ENCODE data around the gene OAF.

OAF gene

DNA sequence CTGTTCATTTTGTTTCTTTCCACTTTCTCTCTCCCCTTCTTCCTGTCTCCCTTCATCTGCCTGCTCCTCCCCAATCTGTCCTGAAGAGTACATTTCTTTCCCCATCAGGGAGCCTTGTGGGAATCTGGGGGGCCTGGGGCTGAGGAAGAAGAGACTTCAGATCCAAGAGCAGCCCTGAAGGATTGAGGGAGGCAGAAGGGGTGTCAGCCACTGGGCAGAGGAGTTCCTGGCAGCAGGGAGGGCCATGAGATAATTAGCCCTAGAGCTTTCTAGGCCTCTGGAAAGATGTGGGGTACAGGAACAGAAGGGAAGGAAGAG, 24.4 kb upstream of the OAF start:
- TF ChIP-seq, protein P1, sequence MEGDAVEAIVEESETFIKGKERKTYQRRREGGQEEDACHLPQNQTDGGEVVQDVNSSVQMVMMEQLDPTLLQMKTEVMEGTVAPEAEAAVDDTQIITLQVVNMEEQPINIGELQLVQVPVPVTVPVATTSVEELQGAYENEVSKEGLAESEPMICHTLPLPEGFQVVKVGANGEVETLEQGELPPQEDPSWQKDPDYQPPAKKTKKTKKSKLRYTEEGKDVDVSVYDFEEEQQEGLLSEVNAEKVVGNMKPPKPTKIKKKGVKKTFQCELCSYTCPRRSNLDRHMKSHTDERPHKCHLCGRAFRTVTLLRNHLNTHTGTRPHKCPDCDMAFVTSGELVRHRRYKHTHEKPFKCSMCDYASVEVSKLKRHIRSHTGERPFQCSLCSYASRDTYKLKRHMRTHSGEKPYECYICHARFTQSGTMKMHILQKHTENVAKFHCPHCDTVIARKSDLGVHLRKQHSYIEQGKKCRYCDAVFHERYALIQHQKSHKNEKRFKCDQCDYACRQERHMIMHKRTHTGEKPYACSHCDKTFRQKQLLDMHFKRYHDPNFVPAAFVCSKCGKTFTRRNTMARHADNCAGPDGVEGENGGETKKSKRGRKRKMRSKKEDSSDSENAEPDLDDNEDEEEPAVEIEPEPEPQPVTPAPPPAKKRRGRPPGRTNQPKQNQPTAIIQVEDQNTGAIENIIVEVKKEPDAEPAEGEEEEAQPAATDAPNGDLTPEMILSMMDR (IDR thresholded peaks at IDR 0.05; ENCODE audit: insufficient read depth, low read length, poor library complexity, severe bottlenecking), result no peak
- H3K27me3 ChIP-seq (replicated peaks; ENCODE audit: control insufficient read depth, insufficient read depth, low read length), result peaks cover 4% of the 10 kb centered on the region; the same call in 1 of the 2 replicates
- H3K4me3 ChIP-seq (replicated peaks; ENCODE audit: low read depth, low read length), result no peak overlapping the region
- H3K36me3 ChIP-seq (ENCODE audit: control insufficient read depth, insufficient read depth, low read length), result no peaks in the 10 kb centered on the region
- no peak for DNase-seq (ENCODE audit: extremely low read depth, insufficient read length)

DNA sequence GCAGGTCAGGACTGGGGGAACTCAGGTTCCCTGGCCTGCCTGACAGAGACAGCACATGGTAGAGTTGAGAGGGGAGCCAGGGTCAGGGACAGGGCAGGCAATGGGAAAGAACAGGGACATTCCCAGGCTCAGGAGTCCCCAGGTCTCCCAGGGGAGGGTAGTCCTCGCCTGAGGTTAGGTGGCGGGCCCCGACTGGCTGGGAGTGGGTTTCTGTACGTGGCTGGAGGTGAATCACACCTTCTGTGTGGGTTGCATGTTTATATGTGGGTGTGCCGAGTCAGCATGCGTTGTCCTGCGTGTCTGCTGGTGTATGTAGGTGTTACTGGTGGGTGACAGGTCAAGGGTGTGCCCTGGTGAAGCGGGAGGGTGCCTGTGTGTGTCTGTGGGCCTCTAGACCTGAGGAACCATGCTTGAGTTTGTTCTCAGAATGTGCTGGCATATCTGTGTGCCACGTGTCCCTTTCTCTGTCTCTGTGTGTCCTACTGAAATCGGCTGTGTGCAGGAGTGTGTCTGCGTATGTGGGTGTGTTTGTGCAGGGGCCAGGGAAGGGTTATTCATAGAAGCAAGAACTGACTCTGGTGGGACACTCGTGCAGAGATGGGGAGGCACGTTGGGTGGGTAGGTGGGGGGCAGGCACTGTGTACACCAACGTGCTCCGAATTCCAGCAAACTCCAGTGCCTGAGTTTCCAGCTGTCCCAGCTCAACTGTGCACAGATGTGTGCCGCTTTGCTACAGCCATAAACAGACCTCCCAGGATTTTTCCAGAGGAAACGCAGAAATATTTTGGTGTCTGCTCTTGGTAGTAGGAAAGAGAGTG, 23.8 kb upstream of the OAF start:
- Histone ChIP-seq H3K36me3 (ENCODE audit: control insufficient read depth, insufficient read depth, low read length) (no peaks in the 10 kb centered on the region), H3K27me3 (replicated peaks; ENCODE audit: control insufficient read depth, insufficient read depth, low read length) (peaks cover 4% of the 10 kb centered on the region; the same call in 1 of the 2 replicates), H3K4me3 (replicated peaks; ENCODE audit: low read depth, low read length) (no peak overlapping the region)
- TF ChIP-seq, protein P1 (IDR thresholded peaks at IDR 0.05; ENCODE audit: insufficient read depth, low read length, poor library complexity, severe bottlenecking), result no peak
- peak; percentile 25 for DNase-seq (ENCODE audit: extremely low read depth, insufficient read length)

DNA sequence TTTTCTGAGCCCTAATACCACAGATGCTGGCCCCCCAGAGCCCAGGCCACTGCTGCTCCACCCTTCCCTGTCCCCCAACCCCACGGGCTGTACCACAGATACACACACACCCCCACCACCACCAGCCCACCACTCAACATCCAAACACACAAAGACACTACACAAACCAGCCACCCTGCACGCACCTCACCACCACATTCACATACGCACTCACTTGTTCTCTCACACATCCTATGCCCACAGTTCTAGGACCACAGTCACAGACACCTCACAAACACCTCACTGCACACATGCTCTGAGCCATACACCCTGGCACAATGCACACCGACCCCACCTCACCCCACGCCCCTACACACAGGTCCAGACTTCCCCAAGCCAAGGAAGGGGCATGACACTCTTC, 22.5 kb upstream of the OAF start:
- DNase-seq (ENCODE audit: extremely low read depth, insufficient read length), result no peak
- Histone ChIP-seq H3K27me3 (replicated peaks; ENCODE audit: control insufficient read depth, insufficient read depth, low read length) (peaks cover 1% of the 10 kb centered on the region; the same call in 1 of the 2 replicates), H3K36me3 (ENCODE audit: control insufficient read depth, insufficient read depth, low read length) (no peaks in the 10 kb centered on the region), H3K4me3 (replicated peaks; ENCODE audit: low read depth, low read length) (no peak overlapping the region)
- TF ChIP-seq, protein P1 (IDR thresholded peaks at IDR 0.05; ENCODE audit: insufficient read depth, low read length, poor library complexity, severe bottlenecking), result no peak

DNA sequence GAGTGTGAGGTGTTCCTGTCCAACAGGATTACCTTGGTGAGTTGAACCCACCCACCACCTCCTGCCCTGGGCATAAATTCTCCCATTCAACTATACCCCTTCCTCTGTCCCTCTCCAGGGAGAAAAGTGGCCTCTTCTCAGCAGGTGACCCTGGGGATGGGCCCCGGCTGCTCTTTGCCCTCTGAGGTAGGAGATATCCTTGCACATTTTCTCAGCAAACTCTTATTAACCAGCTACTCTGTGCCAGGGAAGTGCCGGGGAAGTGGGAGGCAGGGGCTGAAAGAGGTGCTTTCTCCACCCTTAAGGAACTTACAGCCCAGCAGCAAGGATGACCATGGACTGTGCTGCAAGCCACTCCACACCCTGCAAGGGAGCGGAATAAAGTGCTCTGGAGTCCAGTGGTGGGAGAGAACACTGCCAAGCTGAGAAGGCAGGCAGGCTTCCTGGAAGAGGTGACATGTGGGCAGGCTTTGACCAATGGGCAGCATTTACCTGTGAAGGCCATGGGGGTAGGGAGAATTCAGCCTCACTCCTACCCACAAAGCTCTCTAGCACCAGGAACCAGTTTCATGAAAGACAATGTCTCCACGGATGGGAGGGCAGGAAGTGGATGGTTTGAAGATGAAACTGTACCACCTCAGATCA, 21.9 kb upstream of the OAF start:
- no peak for DNase-seq (ENCODE audit: extremely low read depth, insufficient read length)
- no peaks in the 10 kb centered on the region for H3K36me3 ChIP-seq (ENCODE audit: control insufficient read depth, insufficient read depth, low read length)
- peaks cover 1% of the 10 kb centered on the region; the same call in 1 of the 2 replicates for H3K27me3 ChIP-seq (replicated peaks; ENCODE audit: control insufficient read depth, insufficient read depth, low read length)

DNA sequence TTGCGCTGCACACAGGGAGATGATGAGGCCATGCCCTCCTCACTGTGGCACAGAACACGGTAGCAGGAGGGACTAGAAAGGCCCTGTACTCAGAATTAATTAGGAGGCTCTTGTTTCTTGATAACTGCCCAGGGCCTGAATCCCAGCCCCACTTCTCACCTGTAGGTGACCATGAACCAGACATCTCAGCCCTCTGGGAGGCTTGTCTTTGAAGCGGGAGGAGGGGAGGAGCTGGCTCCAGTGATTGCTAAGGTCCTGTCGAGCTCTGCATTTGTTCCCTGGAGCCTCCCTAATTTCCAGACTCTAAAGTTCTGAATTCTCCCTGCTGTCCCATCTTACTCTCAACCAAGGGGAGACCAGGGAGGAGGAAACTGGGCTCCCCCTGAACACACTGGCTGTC, 19.8 kb upstream of the OAF start:
- H3K4me3 ChIP-seq (replicated peaks; ENCODE audit: low read depth, low read length), result no peak overlapping the region
- TF ChIP-seq, protein P1 (IDR thresholded peaks at IDR 0.05; ENCODE audit: insufficient read depth, low read length, poor library complexity, severe bottlenecking), result no peak
- no peak for DNase-seq (ENCODE audit: extremely low read depth, insufficient read length)
- H3K27me3 ChIP-seq (replicated peaks; ENCODE audit: control insufficient read depth, insufficient read depth, low read length), result peaks cover 1% of the 10 kb centered on the region; the same call in 1 of the 2 replicates
- no peaks in the 10 kb centered on the region for H3K36me3 ChIP-seq (ENCODE audit: control insufficient read depth, insufficient read depth, low read length)

More for the DNA sequence above, 21.9 kb upstream of the OAF start:
- no peak overlapping the region for H3K4me3 ChIP-seq (replicated peaks; ENCODE audit: low read depth, low read length)
- TF ChIP-seq, protein P1 (IDR thresholded peaks at IDR 0.05; ENCODE audit: insufficient read depth, low read length, poor library complexity, severe bottlenecking), result no peak
